SW 1271 (cell line): ENCODE measurements around the gene SLC35F1.
"Not testable (repeated sequence)": the region's sequence is repeated elsewhere in the genome, so short reads cannot be mapped to it uniquely, and the experiment has no call there.

ENCODE experiments used
- DNase-seq, 2 experiments: peaks; one replicate each; lab custom pipeline; 2025; lab: John Stamatoyannopoulos, UW

The SLC35F1 gene

GRCh38 chr6:117992856-117993255 is 85.8 kb downstream of the SLC35F1 start:
- DNase-seq, result no peak

GRCh38 chr6:118012944-118013343 is 105.9 kb downstream of the SLC35F1 start:
- no peak for DNase-seq

- no peak for DNase-seq
Measured at GRCh38 chr6:118016532-118016931, 109.5 kb downstream of the SLC35F1 start.

- DNase-seq, result no peak
Measured at GRCh38 chr6:118017301-118017848, 110.3 kb downstream of the SLC35F1 start.

- no peak for DNase-seq
Measured at GRCh38 chr6:118023771-118024170, 116.7 kb downstream of the SLC35F1 start.

- DNase-seq, result no peak
Measured at GRCh38 chr6:118029967-118030366, 122.9 kb downstream of the SLC35F1 start.

- not testable (repeated sequence) for DNase-seq
Measured at GRCh38 chr6:118037479-118037878, 130.4 kb downstream of the SLC35F1 start.

- DNase-seq, result no peak
Measured at GRCh38 chr6:118042855-118043254, 135.8 kb downstream of the SLC35F1 start.

- DNase-seq, result no peak
Measured at GRCh38 chr6:118044275-118044674, 137.2 kb downstream of the SLC35F1 start.

- DNase-seq, result no peak
Measured at GRCh38 chr6:118054082-118054481, 147.0 kb downstream of the SLC35F1 start.

GRCh38 chr6:118061666-118062065 is 154.6 kb downstream of the SLC35F1 start:
- no peak for DNase-seq

- DNase-seq, result no peak
Measured at GRCh38 chr6:118080547-118080946, 173.5 kb downstream of the SLC35F1 start.

GRCh38 chr6:118083711-118084110 is 176.6 kb downstream of the SLC35F1 start:
- DNase-seq, result no peak

GRCh38 chr6:118085665-118086064 is 178.6 kb downstream of the SLC35F1 start:
- no peak for DNase-seq

- no peak for DNase-seq
Measured at GRCh38 chr6:118086159-118086558, 179.1 kb downstream of the SLC35F1 start.

GRCh38 chr6:118092086-118092485 is 185.0 kb downstream of the SLC35F1 start:
- no peak for DNase-seq

GRCh38 chr6:118097576-118097975 is 190.5 kb downstream of the SLC35F1 start:
- no peak for DNase-seq

- no peak for DNase-seq
Measured at GRCh38 chr6:118100717-118101116, 193.7 kb downstream of the SLC35F1 start.

GRCh38 chr6:118101220-118101619 is 194.2 kb downstream of the SLC35F1 start:
- no peak for DNase-seq

- no peak for DNase-seq
Measured at GRCh38 chr6:118101831-118102345, 194.8 kb downstream of the SLC35F1 start.

GRCh38 chr6:118102401-118102800 is 195.3 kb downstream of the SLC35F1 start:
- DNase-seq, result no peak

- DNase-seq, result no peak
Measured at GRCh38 chr6:118103381-118104146, 196.5 kb downstream of the SLC35F1 start.

GRCh38 chr6:118122161-118122725 is 215.2 kb downstream of the SLC35F1 start:
- DNase-seq, result no peak
